BLaER1 (cell line): ENCODE results near the gene KCTD17.

Experiments used
- H3K27ac ChIP-seq: shearing (Covaris generic); formaldehyde crosslinking; 2 replicates; pipeline ENCODE4 v1.8.1; 2022
- H3K27me3 ChIP-seq: shearing (Covaris generic); formaldehyde crosslinking; 2 replicates; pipeline ENCODE4 v1.8.1; 2022
- H3K36me3 ChIP-seq: shearing (Covaris generic); formaldehyde crosslinking; 2 replicates; pipeline ENCODE4 v1.8.1; 2022
- H3K4me1 ChIP-seq: shearing (Covaris generic); formaldehyde crosslinking; 2 replicates; pipeline ENCODE4 v1.8.1; 2022
- H3K4me2 ChIP-seq: shearing (Covaris generic); formaldehyde crosslinking; 2 replicates; pipeline ENCODE4 v1.8.1; 2022
- H3K4me3 ChIP-seq: shearing (Covaris generic); formaldehyde crosslinking; 2 replicates; pipeline ENCODE4 v1.8.1; 2022
- H3K9ac ChIP-seq: shearing (Covaris generic); formaldehyde crosslinking; 2 replicates; pipeline ENCODE4 v1.8.1; 2022
- H3K9me3 ChIP-seq: shearing (Covaris generic); formaldehyde crosslinking; 2 replicates; pipeline ENCODE4 v1.8.1; 2022
- H4K20me1 ChIP-seq: shearing (Covaris generic); formaldehyde crosslinking; 2 replicates; pipeline ENCODE4 v1.8.1; 2022
- Cebpa-rat ChIP-seq: shearing (Covaris generic); IDR thresholded peaks from 2 replicates; pipeline ENCODE4 v1.8.1; 2022

KCTD17 gene

DNA sequence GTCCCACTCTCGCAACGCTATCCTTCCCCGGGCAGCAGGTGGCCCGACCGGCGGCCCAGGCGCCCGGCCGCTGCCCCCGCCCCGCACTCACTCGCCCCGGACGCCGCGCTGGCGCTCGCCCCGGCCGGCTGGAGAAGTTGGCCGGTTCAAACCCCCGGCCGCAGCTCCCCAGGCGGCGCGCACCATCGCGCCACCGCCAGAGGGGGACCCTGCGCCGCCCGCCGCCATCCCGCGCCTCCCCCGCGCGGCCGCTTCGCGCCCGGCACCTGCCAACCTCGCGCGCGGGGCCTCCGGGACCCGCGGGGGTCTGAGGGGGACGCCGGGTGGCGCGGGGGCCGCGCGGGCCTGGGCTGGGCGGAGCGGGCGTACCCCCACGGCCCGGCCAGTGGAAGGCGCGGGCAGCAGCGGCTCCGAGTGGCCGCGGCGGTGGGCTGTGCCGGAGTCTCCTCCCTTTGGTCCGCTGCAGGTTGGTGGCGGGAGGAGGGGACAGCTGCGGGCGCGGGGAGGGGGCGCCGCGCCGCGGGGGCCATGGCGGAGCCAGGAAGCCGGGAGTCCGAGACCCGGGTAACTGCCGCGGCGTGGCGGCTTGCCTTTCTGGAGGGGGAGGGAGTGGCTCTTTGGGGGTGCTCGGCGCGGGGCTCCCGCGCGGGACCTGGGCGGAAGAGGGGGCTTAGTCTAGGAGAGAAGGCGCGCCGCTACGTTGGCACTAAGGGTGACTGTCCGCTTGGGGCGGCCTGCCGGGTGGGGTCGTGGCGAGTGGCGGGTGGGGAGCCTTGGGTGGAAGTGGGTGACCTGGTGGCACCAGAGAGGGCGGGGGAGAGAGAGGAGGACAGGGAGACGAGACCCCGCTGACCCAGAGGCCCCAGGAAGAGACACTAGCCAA, 32.0 kb upstream of the KCTD17 start, which contains the start of the genes MPST and TST:
MPST (plus strand) TSS at position 434 of the 883 bp plus-strand sequence; CDS start at position 529, 95 bp downstream.
TST (minus strand) TSS at position 139 of the 883 bp plus-strand sequence. CDS start 715 bp downstream, outside the sequence.
- Histone ChIP-seq H3K27me3 (no peaks in the 10 kb centered on the region), H3K9ac (peak within 1 kb of the TSS; percentile 97), H3K36me3 (peaks cover 48% of the 10 kb centered on the region), H3K27ac (peak within 1 kb of the TSS; percentile 99), H3K4me2 (peak within 1 kb of the TSS; percentile 97), H3K9me3 (no peaks in the 10 kb centered on the region), H3K4me3 (peak within 1 kb of the TSS; percentile 88), H4K20me1 (peaks cover 68% of the 10 kb centered on the region), H3K4me1 (peaks cover 52% of the 10 kb centered on the region)
- TF ChIP-seq Cebpa-rat = no peak

GRCh38 chr22:37020192-37020479, 31.4 kb upstream of the KCTD17 start:
- no peak for TF ChIP-seq Cebpa-rat
- Histone ChIP-seq H3K4me1 (peaks cover 58% of the 10 kb centered on the region), H3K36me3 (peaks cover 54% of the 10 kb centered on the region), H4K20me1 (peaks cover 68% of the 10 kb centered on the region), H3K27ac (peak overlapping the region; percentile 99), H3K27me3 (no peaks in the 10 kb centered on the region), H3K9me3 (no peaks in the 10 kb centered on the region), H3K4me2 (peak overlapping the region; percentile 97), H3K9ac (peak overlapping the region; percentile 97), H3K4me3 (peak overlapping the region; percentile 88)

- Histone ChIP-seq H3K36me3 (peaks cover 58% of the 10 kb centered on the region), H3K4me3 (0 out of 2 replicates have a peak overlapping the region, but pooled peaks have one; percentile 88), H3K4me1 (peaks cover 66% of the 10 kb centered on the region), H3K9me3 (no peaks in the 10 kb centered on the region), H3K27me3 (no peaks in the 10 kb centered on the region), H3K4me2 (peak overlapping the region; percentile 97), H3K9ac (peak overlapping the region; percentile 97; the same call in 1 of the 2 replicates), H3K27ac (no peak overlapping the region), H4K20me1 (peaks cover 72% of the 10 kb centered on the region)
- TF ChIP-seq Cebpa-rat = no peak
Measured at GRCh38 chr22:37021041-37021440, 30.5 kb upstream of the KCTD17 start.

DNA sequence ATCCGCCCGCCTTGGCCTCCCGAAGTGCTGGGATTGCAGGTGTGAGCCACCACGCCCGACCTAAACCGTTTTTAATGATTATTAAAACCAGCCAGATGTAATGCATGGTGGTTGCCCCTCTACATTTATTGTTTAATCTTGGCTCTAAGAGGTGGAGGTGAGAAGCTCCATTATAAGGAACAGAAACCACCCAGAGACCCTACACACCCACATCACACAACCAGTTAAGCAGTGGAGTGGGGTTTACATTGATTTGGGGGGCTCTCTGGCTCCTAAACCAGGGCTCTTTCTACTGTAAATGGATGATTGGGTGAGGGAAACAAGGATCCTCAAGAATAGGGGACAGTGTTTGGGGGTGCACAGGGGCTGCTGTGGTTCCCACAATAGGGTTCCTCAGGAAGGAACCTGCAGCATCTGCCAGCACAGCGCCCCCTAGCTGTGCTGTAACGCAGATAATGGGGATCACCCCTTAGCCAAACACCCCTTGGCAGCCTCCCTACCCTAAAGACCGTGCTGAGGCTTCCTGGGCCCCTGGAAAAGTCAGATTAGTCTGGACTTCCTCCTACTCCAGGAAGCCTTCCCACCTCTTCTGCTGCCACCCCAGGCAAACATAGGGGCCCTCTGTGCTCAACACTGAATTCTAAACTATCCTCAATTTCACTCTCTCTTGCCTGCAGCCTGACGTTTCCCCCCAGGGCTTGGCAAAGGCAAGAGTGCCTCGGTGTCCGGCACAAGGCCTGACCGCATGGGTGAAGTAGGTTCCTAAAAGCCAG, 29.6 kb upstream of the KCTD17 start:
- TF ChIP-seq Cebpa-rat = no peak
- Histone ChIP-seq H3K27ac (no peak overlapping the region), H3K4me3 (no peak overlapping the region), H4K20me1 (peaks cover 73% of the 10 kb centered on the region), H3K4me2 (peak overlapping the region; percentile 97), H3K4me1 (peaks cover 61% of the 10 kb centered on the region), H3K9me3 (no peaks in the 10 kb centered on the region), H3K36me3 (peaks cover 58% of the 10 kb centered on the region), H3K27me3 (no peaks in the 10 kb centered on the region), H3K9ac (no peak overlapping the region)

GRCh38 chr22:37022483-37023337, 28.8 kb upstream of the KCTD17 start:
- Histone ChIP-seq H3K4me3 (no peak overlapping the region), H3K4me2 (peak overlapping the region; percentile 97; the same call in 1 of the 2 replicates), H3K36me3 (peaks cover 59% of the 10 kb centered on the region), H3K4me1 (peaks cover 53% of the 10 kb centered on the region), H3K9ac (no peak overlapping the region), H3K27ac (no peak overlapping the region), H3K9me3 (no peaks in the 10 kb centered on the region), H4K20me1 (peaks cover 73% of the 10 kb centered on the region), H3K27me3 (no peaks in the 10 kb centered on the region)
- TF ChIP-seq Cebpa-rat = no peak

DNA sequence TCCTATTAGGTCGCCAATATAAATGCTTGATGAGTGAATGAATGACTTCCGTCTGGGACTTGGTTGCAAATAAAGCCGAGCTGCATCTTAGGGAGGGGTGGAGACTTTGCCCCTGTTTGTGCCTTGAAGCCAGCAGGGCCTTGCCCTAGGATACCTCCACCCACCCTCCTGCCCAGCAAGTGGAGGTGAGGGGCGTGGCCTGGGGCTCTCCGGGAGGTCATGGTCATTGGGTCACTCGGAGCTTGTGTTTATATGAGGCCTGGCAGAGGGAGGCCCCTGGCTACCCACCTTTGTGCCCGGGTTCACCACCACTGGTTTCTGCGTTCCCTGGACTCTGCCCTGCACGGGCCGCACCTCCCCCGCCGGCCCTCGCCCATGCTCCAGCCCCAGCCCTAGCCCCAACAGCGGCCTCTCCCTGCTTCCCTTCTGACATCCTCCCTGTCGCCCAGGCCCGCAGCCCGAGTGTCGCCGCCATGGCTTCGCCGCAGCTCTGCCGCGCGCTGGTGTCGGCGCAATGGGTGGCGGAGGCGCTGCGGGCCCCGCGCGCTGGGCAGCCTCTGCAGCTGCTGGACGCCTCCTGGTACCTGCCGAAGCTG, 27.7 kb upstream of the KCTD17 start:
- H3K36me3 ChIP-seq = peaks cover 64% of the 10 kb centered on the region
- peaks cover 73% of the 10 kb centered on the region for H4K20me1 ChIP-seq
- H3K9me3 ChIP-seq = no peaks in the 10 kb centered on the region
- no peak for TF ChIP-seq Cebpa-rat
- no peak overlapping the region for H3K9ac ChIP-seq
- H3K4me1 ChIP-seq = peaks cover 42% of the 10 kb centered on the region
- H3K27me3 ChIP-seq = no peaks in the 10 kb centered on the region
- H3K4me3 ChIP-seq = no peak overlapping the region
- H3K4me2 ChIP-seq = no peak overlapping the region
- no peak overlapping the region for H3K27ac ChIP-seq

DNA sequence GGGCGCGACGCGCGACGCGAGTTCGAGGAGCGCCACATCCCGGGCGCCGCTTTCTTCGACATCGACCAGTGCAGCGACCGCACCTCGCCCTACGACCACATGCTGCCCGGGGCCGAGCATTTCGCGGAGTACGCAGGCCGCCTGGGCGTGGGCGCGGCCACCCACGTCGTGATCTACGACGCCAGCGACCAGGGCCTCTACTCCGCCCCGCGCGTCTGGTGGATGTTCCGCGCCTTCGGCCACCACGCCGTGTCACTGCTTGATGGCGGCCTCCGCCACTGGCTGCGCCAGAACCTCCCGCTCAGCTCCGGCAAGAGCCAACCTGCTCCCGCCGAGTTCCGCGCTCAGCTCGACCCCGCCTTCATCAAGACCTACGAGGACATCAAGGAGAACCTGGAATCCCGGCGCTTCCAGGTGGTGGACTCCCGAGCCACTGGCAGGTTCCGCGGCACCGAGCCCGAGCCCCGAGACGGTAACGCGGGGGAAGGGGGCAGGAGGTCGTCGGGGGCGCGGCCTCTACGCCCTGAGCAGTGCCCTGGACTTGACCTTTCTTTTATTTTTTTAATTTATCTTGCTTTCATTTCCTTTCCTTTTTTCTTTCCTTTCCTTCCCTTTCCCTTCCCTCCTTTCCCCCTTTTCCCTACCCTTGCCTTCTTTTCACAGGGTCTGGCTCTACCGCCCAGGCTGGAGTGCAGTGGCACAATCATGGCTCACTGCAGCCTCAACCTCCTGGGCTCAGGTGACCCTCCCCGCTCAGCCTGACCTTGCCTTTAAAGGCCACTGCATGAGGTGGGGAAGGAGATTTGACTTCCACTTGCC, 27.0 kb upstream of the KCTD17 start:
- H3K4me3 ChIP-seq = no peak overlapping the region
- TF ChIP-seq Cebpa-rat = no peak
- H3K27ac ChIP-seq = no peak overlapping the region
- H3K9me3 ChIP-seq = no peaks in the 10 kb centered on the region
- no peaks in the 10 kb centered on the region for H3K27me3 ChIP-seq
- peaks cover 80% of the 10 kb centered on the region for H4K20me1 ChIP-seq
- H3K4me2 ChIP-seq = no peak overlapping the region
- H3K9ac ChIP-seq = 0 out of 2 replicates have a peak overlapping the region, but pooled peaks have one; percentile 7
- H3K4me1 ChIP-seq = peaks cover 41% of the 10 kb centered on the region
- peaks cover 71% of the 10 kb centered on the region for H3K36me3 ChIP-seq

- H3K4me2 ChIP-seq = no peak overlapping the region
- peaks cover 82% of the 10 kb centered on the region for H3K36me3 ChIP-seq
- H3K27me3 ChIP-seq = no peaks in the 10 kb centered on the region
- H3K9ac ChIP-seq = 0 out of 2 replicates have a peak overlapping the region, but pooled peaks have one; percentile 7
- H3K4me1 ChIP-seq = peaks cover 38% of the 10 kb centered on the region
- H3K9me3 ChIP-seq = no peaks in the 10 kb centered on the region
- H3K4me3 ChIP-seq = no peak overlapping the region
- H4K20me1 ChIP-seq = peaks cover 85% of the 10 kb centered on the region
- TF ChIP-seq Cebpa-rat = no peak
- H3K27ac ChIP-seq = no peak overlapping the region
Measured at GRCh38 chr22:37025500-37026070, 26.0 kb upstream of the KCTD17 start.
